Measurements from ENCODE around the gene THBD.

The THBD gene

DNA sequence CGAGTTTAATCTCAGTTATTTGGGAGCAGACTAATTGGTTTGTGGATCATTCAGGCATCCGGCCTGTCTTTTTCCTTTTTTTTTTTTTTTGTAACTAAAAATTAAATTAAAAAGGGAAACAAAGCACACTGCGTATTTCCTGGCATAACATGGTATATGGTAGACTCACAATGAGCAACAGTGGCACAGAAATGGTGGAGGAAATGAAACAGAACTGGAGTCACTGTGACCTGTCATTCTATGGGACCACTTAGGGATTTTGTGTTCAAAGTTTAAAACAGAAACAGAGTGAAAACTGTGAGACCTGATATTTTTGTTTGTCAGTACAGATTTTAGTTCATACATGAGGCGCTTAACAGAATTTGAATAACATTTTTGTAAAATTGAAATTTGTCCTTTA lies 41.4 kb upstream of the THBD start:
- Histone ChIP-seq H3K27me3 (ENCODE audit: insufficient read depth, low read length) (peaks cover 3% of the 10 kb centered on the region; the same call in 1 of the 2 replicates), H3K79me2 (ENCODE audit: insufficient read depth, low read length) (no peaks in the 10 kb centered on the region), H4K20me1 (ENCODE audit: insufficient read depth, low read length) (no peaks in the 10 kb centered on the region), H3F3A (ENCODE audit: insufficient read depth, low read length) (no peaks in the 10 kb centered on the region), H3K9me2 (ENCODE audit: low read depth, low read length) (no peaks in the 10 kb centered on the region), H3K9me3 (ENCODE audit: low read length) (no peaks in the 10 kb centered on the region), H2AFZ (ENCODE audit: low read length) (no peak overlapping the region), H3K36me3 (ENCODE audit: insufficient read depth, low read length) (no peaks in the 10 kb centered on the region), H3K4me1 (ENCODE audit: insufficient read depth, low read length, severe bottlenecking) (no peaks in the 10 kb centered on the region), H3K4me2 (ENCODE audit: low read length) (no peak overlapping the region), H3K4me3 (ENCODE audit: low read depth, low read length, poor library complexity, severe bottlenecking) (no peak overlapping the region), H3K27ac (ENCODE audit: low read depth, low read length, poor library complexity, severe bottlenecking) (no peak overlapping the region), H3K9ac (ENCODE audit: low read length) (no peak overlapping the region)
- TF ChIP-seq EZH2 (IDR thresholded peaks at IDR 0.05; ENCODE audit: borderline replicate concordance, low read length) (no peak), CTCF (IDR thresholded peaks at IDR 0.05; ENCODE audit: low read length) (no peak)

DNA sequence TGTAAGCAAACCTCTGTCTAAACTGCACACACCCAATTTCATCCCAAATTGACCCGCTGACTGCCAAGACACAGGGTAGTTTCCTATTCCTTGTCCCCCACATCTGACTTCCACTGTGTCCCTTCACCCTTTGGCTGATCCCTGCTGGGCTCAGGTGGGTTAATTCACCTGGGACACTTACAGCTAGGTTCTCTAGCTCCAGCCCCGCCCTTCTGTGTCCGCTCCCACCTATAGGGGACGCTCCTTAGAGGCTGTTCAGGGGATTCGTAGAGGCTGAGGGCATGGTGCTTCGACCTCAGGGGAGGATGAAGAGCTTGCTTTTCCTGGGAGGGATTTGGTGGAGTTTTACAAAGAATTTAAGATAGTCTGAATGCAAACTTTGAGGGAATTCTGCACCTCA lies 40.7 kb upstream of the THBD start:
- no peak overlapping the region for H3K27ac ChIP-seq (ENCODE audit: low read depth, low read length, poor library complexity, severe bottlenecking)
- peaks cover 3% of the 10 kb centered on the region; the same call in 1 of the 2 replicates for H3K27me3 ChIP-seq (ENCODE audit: insufficient read depth, low read length)
- no peaks in the 10 kb centered on the region for H3K79me2 ChIP-seq (ENCODE audit: insufficient read depth, low read length)
- H3K4me3 ChIP-seq (ENCODE audit: low read depth, low read length, poor library complexity, severe bottlenecking), result no peak overlapping the region
- TF ChIP-seq EZH2 (IDR thresholded peaks at IDR 0.05; ENCODE audit: borderline replicate concordance, low read length) (no peak), CTCF (IDR thresholded peaks at IDR 0.05; ENCODE audit: low read length) (no peak)
- H3K9me2 ChIP-seq (ENCODE audit: low read depth, low read length), result no peaks in the 10 kb centered on the region
- no peak overlapping the region for H3K4me2 ChIP-seq (ENCODE audit: low read length)
- no peak overlapping the region for H2AFZ ChIP-seq (ENCODE audit: low read length)
- H3K9ac ChIP-seq (ENCODE audit: low read length), result no peak overlapping the region
- H3K9me3 ChIP-seq (ENCODE audit: low read length), result no peaks in the 10 kb centered on the region
- no peaks in the 10 kb centered on the region for H4K20me1 ChIP-seq (ENCODE audit: insufficient read depth, low read length)
- H3K4me1 ChIP-seq (ENCODE audit: insufficient read depth, low read length, severe bottlenecking), result no peaks in the 10 kb centered on the region
- H3F3A ChIP-seq (ENCODE audit: insufficient read depth, low read length), result no peaks in the 10 kb centered on the region
- no peaks in the 10 kb centered on the region for H3K36me3 ChIP-seq (ENCODE audit: insufficient read depth, low read length)

DNA sequence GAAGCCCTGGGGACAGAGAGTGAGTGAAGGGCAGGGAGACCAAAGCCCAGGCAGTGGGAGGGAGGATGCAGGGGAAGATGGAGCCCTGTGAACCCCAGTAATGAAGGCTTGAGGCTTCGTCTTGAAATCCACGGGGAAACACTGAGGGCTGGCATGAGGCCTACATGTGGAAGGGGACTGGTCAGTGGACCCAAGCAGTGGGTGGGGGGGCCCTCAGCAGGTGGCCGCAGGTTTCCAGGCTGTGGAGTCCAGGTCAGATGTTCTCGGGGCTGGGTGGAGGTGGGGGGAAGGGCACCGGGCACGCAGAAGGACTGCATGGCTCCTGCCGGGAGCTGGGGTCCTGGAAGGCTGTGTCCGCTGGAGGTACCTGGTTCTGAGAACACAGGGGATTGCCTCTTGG lies 39.4 kb upstream of the THBD start:
- Histone ChIP-seq H3K9ac (ENCODE audit: low read length) (no peak overlapping the region), H2AFZ (ENCODE audit: low read length) (no peak overlapping the region), H3K27me3 (ENCODE audit: insufficient read depth, low read length) (peaks cover 3% of the 10 kb centered on the region; the same call in 1 of the 2 replicates), H3K4me3 (ENCODE audit: low read depth, low read length, poor library complexity, severe bottlenecking) (no peak overlapping the region), H3K4me1 (ENCODE audit: insufficient read depth, low read length, severe bottlenecking) (no peaks in the 10 kb centered on the region), H3K9me3 (ENCODE audit: low read length) (no peaks in the 10 kb centered on the region), H4K20me1 (ENCODE audit: insufficient read depth, low read length) (no peaks in the 10 kb centered on the region), H3K36me3 (ENCODE audit: insufficient read depth, low read length) (no peaks in the 10 kb centered on the region), H3K9me2 (ENCODE audit: low read depth, low read length) (no peaks in the 10 kb centered on the region), H3K4me2 (ENCODE audit: low read length) (no peak overlapping the region), H3K27ac (ENCODE audit: low read depth, low read length, poor library complexity, severe bottlenecking) (no peak overlapping the region), H3K79me2 (ENCODE audit: insufficient read depth, low read length) (no peaks in the 10 kb centered on the region), H3F3A (ENCODE audit: insufficient read depth, low read length) (no peaks in the 10 kb centered on the region)
- no peak for TF ChIP-seq EZH2 (IDR thresholded peaks at IDR 0.05; ENCODE audit: borderline replicate concordance, low read length)
- no peak for TF ChIP-seq CTCF (IDR thresholded peaks at IDR 0.05; ENCODE audit: low read length)
